Measurements from ENCODE around the gene GTF3C5. TPM values are rescaled to one million over a fixed set of nuclear protein-coding genes. Genes with fewer than 3 reads are reported as not detected.

Gene GTF3C5
- polyA plus RNA-seq, 1 of the 3 experiments (the other 2 are of a cell fraction), result 57.3 TPM

GRCh38 chr9:133094842-133095393, 64.1 kb downstream of the GTF3C5 start (continued):
- no peak for TF ChIP-seq RAD21 (IDR thresholded peaks at IDR 0.05; ENCODE audit: low read length)

GRCh38 chr9:133098104-133098754, 67.4 kb downstream of the GTF3C5 start:
- H3K36me3 ChIP-seq (replicated peaks in 1 of 2; ENCODE audit: control insufficient read depth in 1 of 2, insufficient read depth in 2 of 2, low read length in 1 of 2), result peaks cover 42 to 62% of the 10 kb centered on the region in 2 experiments
- H3K9me3 ChIP-seq, result peaks cover 9% of the 10 kb centered on the region; the same call in 1 of the 2 replicates
- H3K27me3 ChIP-seq (ENCODE audit: insufficient read depth), result no peaks in the 10 kb centered on the region
- no peaks in the 10 kb centered on the region for H3K9me2 ChIP-seq
- WGBS (ENCODE audit: low lambda C conversion rate), result 91% methylated on average over 15 of the region's 16 CpGs
- ChIA-PET POLR2A (interaction anchor here (1.3 kb wide), 1 partner anchor 13 kb away, joined by 3 read pairs; no protein-coding TSS in a partner anchor), CTCF (interaction anchor here (0.9 to 30.3 kb wide), 4 partner anchors 17 to 61 kb away, joined by 3 to 810 read pairs (median 4); no protein-coding TSS in a partner anchor)
- H2AFZ ChIP-seq (ENCODE audit: low read depth), result no peak overlapping the region
- H3K9ac ChIP-seq, result no peak overlapping the region
- no peak overlapping the region for H3K27ac ChIP-seq (ENCODE audit: low read depth in 2 of 2, low read length in 1 of 2)
- peaks cover 3% of the 10 kb centered on the region for H3F3A ChIP-seq (replicated peaks; ENCODE audit: insufficient read depth)
- DNase-seq, result no peak
- no peak overlapping the region for H3K4me2 ChIP-seq
- H4K20me1 ChIP-seq (ENCODE audit: insufficient read depth), result no peaks in the 10 kb centered on the region
- H3K79me2 ChIP-seq (ENCODE audit: insufficient read depth), result no peaks in the 10 kb centered on the region
- H3K4me3 ChIP-seq (ENCODE audit: low read depth in 2 of 2, low read length in 1 of 2), result peak overlapping the region in 1 of 2 experiments; percentile 18; a peak in 1 of 4 replicates
- no peak for TF ChIP-seq FOXJ3 (CRISPR knock-in tag; IDR thresholded peaks at IDR 0.05)
- TF ChIP-seq CHD2 (IDR thresholded peaks at IDR 0.05; ENCODE audit: low read length, partially characterized antibody), result no peak
- no peak for TF ChIP-seq RFX5 (IDR thresholded peaks at IDR 0.05; ENCODE audit: low read length)
- TF ChIP-seq JUND (IDR thresholded peaks at IDR 0.05), result no peak
- no peak for TF ChIP-seq YY1 (IDR thresholded peaks at IDR 0.05; ENCODE audit: low read depth)
- TF ChIP-seq RCOR1 (IDR thresholded peaks at IDR 0.05; ENCODE audit: low read length), result no peak
- no peak for TF ChIP-seq GABPA (IDR thresholded peaks at IDR 0.05; ENCODE audit: low read depth)
- TF ChIP-seq NRF1 (IDR thresholded peaks at IDR 0.05; ENCODE audit: low read depth, low read length), result no peak
- TF ChIP-seq MXI1 (IDR thresholded peaks at IDR 0.05; ENCODE audit: low read depth, low read length), result no peak
- no peak for TF ChIP-seq IRF3 (IDR thresholded peaks at IDR 0.05; ENCODE audit: low read depth, low read length)
- no peak for TF ChIP-seq CTCF (IDR thresholded peaks at IDR 0.05)
- no peak for TF ChIP-seq ZBTB33 (IDR thresholded peaks at IDR 0.05; ENCODE audit: borderline replicate concordance, low read depth)
- TF ChIP-seq TAF1 (IDR thresholded peaks at IDR 0.05; ENCODE audit: borderline replicate concordance, low read depth, low read length), result no peak
- no peak for TF ChIP-seq SMC3 (IDR thresholded peaks at IDR 0.05; ENCODE audit: low read depth, low read length)
- TF ChIP-seq MAX (IDR thresholded peaks at IDR 0.05; ENCODE audit: low read depth), result no peak
- no peak for TF ChIP-seq ELF1 (IDR thresholded peaks at IDR 0.05)
- H3K4me1 ChIP-seq (ENCODE audit: control insufficient read depth in 1 of 2, insufficient read depth in 2 of 2, low read depth in 1 of 2, low read length in 1 of 2), result no peaks in the 10 kb centered on the region

All from SK-N-SH (cell line).